SU-DHL-6 (cell line): ENCODE measurements around the gene ACSL5.

ENCODE experiments used
- H2AFZ ChIP-seq: fragments of 200-600 bp; sonication (generic); 2 replicates; pipeline ENCODE4 v1.6.1; 2014; ENCODE audit warnings: low read depth, mild to moderate bottlenecking, moderate library complexity, mixed read lengths, antibody characterized with exemption, low read length; ENCODE audit not compliant: severe bottlenecking
- H3F3A ChIP-seq: fragments of 200-600 bp; shearing (Covaris generic); 2 replicates; pipeline ENCODE4 v1.6.0; 2016; ENCODE audit warnings: antibody characterized with exemption, mild to moderate bottlenecking; ENCODE audit not compliant: insufficient read depth
- H3K27ac ChIP-seq: fragments of 200-600 bp; sonication (generic); 2 replicates; pipeline ENCODE4 v1.5.1; 2016; ENCODE audit warnings: low read depth, mild to moderate bottlenecking, low read length, moderate library complexity, mixed read lengths
- H3K27me3 ChIP-seq: fragments of 200-600 bp; sonication (generic), shearing (Covaris generic); 2 replicates; pipeline ENCODE4 v1.6.0; 2014; ENCODE audit warnings: mild to moderate bottlenecking, low read length
- H3K36me3 ChIP-seq: fragments of 200-600 bp; sonication (generic); 2 replicates; pipeline ENCODE4 v1.6.1; 2014; ENCODE audit warnings: mild to moderate bottlenecking, low read length, mixed read lengths
- H3K4me2 ChIP-seq: fragments of 300-600, 200-600 bp; shearing (Covaris generic), sonication (generic); 2 replicates; pipeline ENCODE4 v1.6.0; 2014; ENCODE audit warnings: low read length, low read depth, mild to moderate bottlenecking; ENCODE audit not compliant: poor library complexity, severe bottlenecking
- H3K4me3 ChIP-seq: fragments of 200-600 bp; sonication (generic); 2 replicates; pipeline ENCODE4 v1.5.1; 2014; ENCODE audit warnings: antibody characterized with exemption, low read length, mild to moderate bottlenecking, mixed read lengths; ENCODE audit not compliant: insufficient read depth, poor library complexity, severe bottlenecking
- H3K79me2 ChIP-seq: fragments of 200-600 bp; sonication (generic); 2 replicates; pipeline ENCODE4 v1.6.1; 2014; ENCODE audit warnings: mild to moderate bottlenecking, low read length, moderate library complexity; ENCODE audit not compliant: insufficient read depth
- H3K9ac ChIP-seq: fragments of 200-600 bp; sonication (generic); 2 replicates; pipeline ENCODE4 v1.7.0; 2014; ENCODE audit warnings: mild to moderate bottlenecking, low read length
- H3K9me2 ChIP-seq: fragments of 200-600 bp; sonication (generic); replicated peaks from 2 replicates; pipeline ENCODE4 v1.6.1; 2014; ENCODE audit warnings: low read length; ENCODE audit not compliant: insufficient read depth
- H3K9me3 ChIP-seq: fragments of 200-600 bp; sonication (generic); 2 replicates; pipeline ENCODE4 v1.6.1; 2014; ENCODE audit warnings: low read length, mixed read lengths; ENCODE audit not compliant: insufficient read depth
- H4K20me1 ChIP-seq: fragments of 200-600 bp; sonication (generic); 2 replicates; pipeline ENCODE4 v1.6.1; 2014; ENCODE audit warnings: low read depth, mild to moderate bottlenecking, antibody characterized with exemption, low read length, moderate library complexity, mixed read lengths
- CTCF ChIP-seq: fragments of 200-600 bp; sonication (generic); IDR thresholded peaks from one replicate; pipeline ENCODE4 v1.5.1; 2017; ENCODE audit warnings: antibody characterized with exemption, mild to moderate bottlenecking, low read length, moderate library complexity; ENCODE audit not compliant: insufficient read depth, poor library complexity, severe bottlenecking
- EZH2phosphoT487 ChIP-seq: fragments of 200-600 bp; sonication (generic), shearing (Covaris generic); conservative IDR thresholded peaks from 2 replicates; pipeline ENCODE4 v1.6.1; 2018; ENCODE audit warnings: mild to moderate bottlenecking, antibody characterized with exemption, low read length, moderate library complexity, mixed read lengths

ACSL5 gene

DNA sequence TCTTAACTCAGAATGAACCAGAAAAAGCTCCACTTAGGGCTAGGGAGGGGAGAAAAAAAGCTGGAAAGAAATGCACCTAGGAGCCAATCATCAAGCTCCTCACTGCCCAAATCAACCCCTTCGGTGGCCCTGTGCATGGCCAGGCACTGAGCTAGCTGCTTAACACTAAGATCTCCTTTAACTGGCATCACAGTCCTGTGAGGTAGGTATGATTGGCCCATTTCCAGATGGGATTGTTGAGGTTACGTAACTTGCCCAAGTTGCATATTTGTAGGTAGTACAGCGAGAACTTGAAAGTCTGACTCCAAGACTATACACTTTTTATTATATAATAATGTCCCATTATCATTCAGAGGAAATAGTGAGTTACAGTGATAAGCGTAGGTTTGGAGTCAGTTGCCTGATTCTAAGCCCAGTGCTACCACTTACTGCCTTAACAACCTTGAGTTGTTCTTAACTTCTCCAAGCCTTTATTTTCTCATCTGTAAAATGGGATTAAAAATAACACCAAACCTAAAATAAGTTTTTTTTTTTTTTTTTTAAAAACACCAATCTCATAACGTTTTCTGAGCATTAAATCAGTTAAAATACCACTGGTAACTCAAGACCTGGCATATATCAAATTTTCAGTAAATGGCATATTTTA lies 37.2 kb upstream of the ACSL5 start:
- H3K9ac ChIP-seq, result no peak overlapping the region
- no peaks in the 10 kb centered on the region for H3F3A ChIP-seq
- no peaks in the 10 kb centered on the region for H3K9me3 ChIP-seq
- H3K79me2 ChIP-seq, result no peaks in the 10 kb centered on the region
- H3K4me2 ChIP-seq, result no peak overlapping the region
- no peak overlapping the region for H2AFZ ChIP-seq
- H3K4me3 ChIP-seq, result no peak overlapping the region
- H3K27ac ChIP-seq, result no peak overlapping the region
- H3K9me2 ChIP-seq, result no peaks in the 10 kb centered on the region
- H3K36me3 ChIP-seq, result no peaks in the 10 kb centered on the region
- H4K20me1 ChIP-seq, result no peaks in the 10 kb centered on the region
- TF ChIP-seq EZH2phosphoT487 (no peak), CTCF (no peak)
- H3K27me3 ChIP-seq, result no peaks in the 10 kb centered on the region

- H2AFZ ChIP-seq, result no peak overlapping the region
- no peaks in the 10 kb centered on the region for H4K20me1 ChIP-seq
- H3K79me2 ChIP-seq, result no peaks in the 10 kb centered on the region
- H3F3A ChIP-seq, result no peaks in the 10 kb centered on the region
- no peaks in the 10 kb centered on the region for H3K9me3 ChIP-seq
- H3K36me3 ChIP-seq, result no peaks in the 10 kb centered on the region
- no peaks in the 10 kb centered on the region for H3K9me2 ChIP-seq
- H3K27ac ChIP-seq, result no peak overlapping the region
- no peak overlapping the region for H3K4me3 ChIP-seq
- H3K27me3 ChIP-seq, result no peaks in the 10 kb centered on the region
- H3K9ac ChIP-seq, result no peak overlapping the region
- no peak overlapping the region for H3K4me2 ChIP-seq
- TF ChIP-seq CTCF, result no peak
- no peak for TF ChIP-seq EZH2phosphoT487
Measured at GRCh38 chr10:112338957-112339356, 35.0 kb upstream of the ACSL5 start.

- Histone ChIP-seq H3K4me3 (no peak overlapping the region), H3K9ac (no peak overlapping the region), H3K9me3 (no peaks in the 10 kb centered on the region), H3K27ac (no peak overlapping the region), H3K79me2 (no peaks in the 10 kb centered on the region), H3K36me3 (no peaks in the 10 kb centered on the region), H4K20me1 (no peaks in the 10 kb centered on the region), H3F3A (no peaks in the 10 kb centered on the region), H2AFZ (no peak overlapping the region), H3K4me2 (no peak overlapping the region), H3K9me2 (no peaks in the 10 kb centered on the region), H3K27me3 (no peaks in the 10 kb centered on the region)
- no peak for TF ChIP-seq EZH2phosphoT487
- no peak for TF ChIP-seq CTCF
Measured at GRCh38 chr10:112340601-112341000, 33.3 kb upstream of the ACSL5 start.
